IgD-negative memory B cell (primary cell): Measurements from ENCODE around the gene U2SURP. TPM values are rescaled to one million over a fixed set of nuclear protein-coding genes. Genes with fewer than 3 reads are reported as not detected.
"Not testable (repeated sequence)": the region's sequence is repeated elsewhere in the genome, so short reads cannot be mapped to it uniquely, and the experiment has no call there.

ENCODE experiments used
- H3K27ac Mint-ChIP-seq, 3 donors: one replicate each; pipeline ENCODE4 v1.8.0; 2020 to 2022; ENCODE audit warnings: mild to moderate bottlenecking in 3 of 3, mixed read lengths in 3 of 3, moderate library complexity in 1 of 3
- H3K27me3 Mint-ChIP-seq: one replicate; pipeline ENCODE4 v1.8.0; 2021; ENCODE audit warnings: mixed read lengths
- H3K36me3 Mint-ChIP-seq: one replicate; pipeline ENCODE4 v1.8.0; 2020; ENCODE audit warnings: mild to moderate bottlenecking, mixed read lengths
- H3K4me1 Mint-ChIP-seq, 3 donors: one replicate each; pipeline ENCODE4 v1.8.0; 2020 to 2022; ENCODE audit warnings: mixed read lengths in 3 of 3, mild to moderate bottlenecking in 1 of 3
- H3K4me3 Mint-ChIP-seq, 4 donors: one replicate each; pipeline ENCODE4 v1.8.0; 2020 to 2022; ENCODE audit warnings: mild to moderate bottlenecking in 4 of 4, mixed read lengths in 4 of 4, moderate library complexity in 3 of 4
- H3K9me3 Mint-ChIP-seq, 3 donors: one replicate each; pipeline ENCODE4 v1.8.0; 2020 to 2021; ENCODE audit warnings: mixed read lengths in 3 of 3, mild to moderate bottlenecking in 1 of 3
- polyA plus RNA-seq: library from polyadenylated mRNA; unstranded; fragments of 300-500 nt; fragmentation: Illumina TruSeq; gene quantifications from one replicate; pipeline ENCODE4 v1.2.3, GENCODE V29; 2021

The U2SURP gene
- polyA plus RNA-seq, 1 donor from 2014 or later, result 114 TPM

- not testable (repeated sequence) for H3K36me3 Mint-ChIP-seq, H3K9me3 Mint-ChIP-seq, H3K27me3 Mint-ChIP-seq, H3K27ac Mint-ChIP-seq, H3K4me1 Mint-ChIP-seq, H3K4me3 Mint-ChIP-seq
These were observed 13.1 kb upstream of the U2SURP start for GRCh38 chr3:142988221-142988620.

- H3K36me3 Mint-ChIP-seq, H3K4me3 Mint-ChIP-seq, H3K9me3 Mint-ChIP-seq, H3K4me1 Mint-ChIP-seq, H3K27me3 Mint-ChIP-seq, H3K27ac Mint-ChIP-seq: not testable (repeated sequence)
These were observed 12.5 kb upstream of the U2SURP start for GRCh38 chr3:142988826-142989225.

- H3K4me3 Mint-ChIP-seq, result no peak overlapping the region
- peaks cover 6 to 10% (median 8%) of the 10 kb centered on the region in 3 donors for H3K4me1 Mint-ChIP-seq
- no peaks in the 10 kb centered on the region for H3K36me3 Mint-ChIP-seq
- H3K27me3 Mint-ChIP-seq, result no peaks in the 10 kb centered on the region
- no peak overlapping the region for H3K27ac Mint-ChIP-seq
- no peaks in the 10 kb centered on the region for H3K9me3 Mint-ChIP-seq
These were observed 10.6 kb upstream of the U2SURP start for GRCh38 chr3:142990721-142991120.

- Mint-ChIP-seq H3K27me3 (no peaks in the 10 kb centered on the region), H3K27ac (no peak overlapping the region), H3K4me1 (peaks cover 6 to 9% (median 8%) of the 10 kb centered on the region in 3 donors)
These were observed 9.0 kb upstream of the U2SURP start for GRCh38 chr3:142992323-142992722.

GRCh38 chr3:142993958-142994442 is 7.4 kb upstream of the U2SURP start:
- Mint-ChIP-seq H3K27me3 (peaks cover 2% of the 10 kb centered on the region), H3K4me1 (peaks cover 6 to 9% (median 8%) of the 10 kb centered on the region in 3 donors), H3K4me3 (peak overlapping the region in 1 of 4 donors; percentile 9), H3K27ac (no peak overlapping the region), H3K9me3 (no peaks in the 10 kb centered on the region), H3K36me3 (no peaks in the 10 kb centered on the region)

More at GRCh38 chr3:142992323-142992722, 9.0 kb upstream of the U2SURP start:
- Mint-ChIP-seq H3K4me3 (no peak overlapping the region), H3K9me3 (no peaks in the 10 kb centered on the region), H3K36me3 (no peaks in the 10 kb centered on the region)

GRCh38 chr3:142997330-142997729 is 4.0 kb upstream of the U2SURP start:
- Mint-ChIP-seq H3K4me1 (peaks cover 14 to 21% (median 18%) of the 10 kb centered on the region in 3 donors), H3K27ac (no peak overlapping the region), H3K36me3 (no peaks in the 10 kb centered on the region), H3K9me3 (no peaks in the 10 kb centered on the region), H3K27me3 (peaks cover 2% of the 10 kb centered on the region), H3K4me3 (no peak overlapping the region)

- peaks cover 2% of the 10 kb centered on the region for H3K27me3 Mint-ChIP-seq
- H3K27ac Mint-ChIP-seq, result peak overlapping the region in 1 of 3 donors; percentile 16
- H3K4me1 Mint-ChIP-seq, result peaks cover 21 to 29% (median 26%) of the 10 kb centered on the region in 3 donors
- peak overlapping the region in 1 of 4 donors; percentile 31 for H3K4me3 Mint-ChIP-seq
- no peaks in the 10 kb centered on the region for H3K36me3 Mint-ChIP-seq
- H3K9me3 Mint-ChIP-seq, result no peaks in the 10 kb centered on the region
These were observed 2.9 kb upstream of the U2SURP start for GRCh38 chr3:142998439-142998838.

- peak overlapping the region in 3 of 4 donors; percentile 21 to 99 (median 93) for H3K4me3 Mint-ChIP-seq
These were observed 1.5 kb upstream of the U2SURP start for GRCh38 chr3:142999881-143000280.

GRCh38 chr3:143000528-143000927 is 842 bp upstream of the U2SURP start:
- H3K9me3 Mint-ChIP-seq, result no peaks in the 10 kb centered on the region
- H3K4me3 Mint-ChIP-seq, result peak overlapping the region; percentile 93 to 99 (median 98)
- H3K4me1 Mint-ChIP-seq, result peaks cover 16 to 29% (median 20%) of the 10 kb centered on the region in 3 donors
- peaks cover 2% of the 10 kb centered on the region for H3K27me3 Mint-ChIP-seq
- H3K36me3 Mint-ChIP-seq, result no peaks in the 10 kb centered on the region
- H3K27ac Mint-ChIP-seq, result peak overlapping the region; percentile 90 to 100 (median 99)

More at GRCh38 chr3:142999881-143000280, 1.5 kb upstream of the U2SURP start:
- H3K9me3 Mint-ChIP-seq, result no peaks in the 10 kb centered on the region
- no peaks in the 10 kb centered on the region for H3K36me3 Mint-ChIP-seq
- H3K27ac Mint-ChIP-seq, result no peak overlapping the region
- peaks cover 2% of the 10 kb centered on the region for H3K27me3 Mint-ChIP-seq
- peaks cover 15 to 28% (median 20%) of the 10 kb centered on the region in 3 donors for H3K4me1 Mint-ChIP-seq

- Mint-ChIP-seq H3K9me3 (no peaks in the 10 kb centered on the region), H3K36me3 (no peaks in the 10 kb centered on the region), H3K27me3 (peaks cover 2% of the 10 kb centered on the region), H3K4me3 (peak overlapping the region; percentile 93 to 99 (median 98)), H3K4me1 (peaks cover 19 to 34% (median 20%) of the 10 kb centered on the region in 3 donors), H3K27ac (peak overlapping the region; percentile 90 to 100 (median 99))
These were observed 369 bp upstream of the U2SURP start for GRCh38 chr3:143001034-143001368.

GRCh38 chr3:143002083-143002712 is 828 bp downstream of the U2SURP start:
- Mint-ChIP-seq H3K27ac (peak overlapping the region; percentile 90 to 100 (median 99)), H3K27me3 (peaks cover 2% of the 10 kb centered on the region), H3K9me3 (no peaks in the 10 kb centered on the region), H3K4me3 (peak overlapping the region; percentile 93 to 99 (median 98)), H3K36me3 (no peaks in the 10 kb centered on the region), H3K4me1 (peaks cover 24 to 45% (median 31%) of the 10 kb centered on the region in 3 donors)

- Mint-ChIP-seq H3K36me3 (no peaks in the 10 kb centered on the region), H3K27ac (peak overlapping the region in 2 of 3 donors; percentile 90 to 100), H3K4me1 (peaks cover 26 to 48% (median 34%) of the 10 kb centered on the region in 3 donors), H3K27me3 (no peaks in the 10 kb centered on the region), H3K9me3 (no peaks in the 10 kb centered on the region), H3K4me3 (peak overlapping the region; percentile 93 to 99 (median 98))
These were observed 1.4 kb downstream of the U2SURP start for GRCh38 chr3:143002727-143003126.

GRCh38 chr3:143004823-143005222 is 3.5 kb downstream of the U2SURP start:
- Mint-ChIP-seq H3K27ac (peak overlapping the region in 1 of 3 donors; percentile 11), H3K27me3 (no peaks in the 10 kb centered on the region), H3K4me1 (peaks cover 35 to 61% (median 45%) of the 10 kb centered on the region in 3 donors), H3K36me3 (no peaks in the 10 kb centered on the region), H3K4me3 (peak overlapping the region in 1 of 4 donors; percentile 42), H3K9me3 (no peaks in the 10 kb centered on the region)

- Mint-ChIP-seq H3K27me3 (no peaks in the 10 kb centered on the region), H3K4me1 (peaks cover 38 to 60% (median 40%) of the 10 kb centered on the region in 3 donors), H3K9me3 (no peaks in the 10 kb centered on the region), H3K36me3 (no peaks in the 10 kb centered on the region), H3K27ac (no peak overlapping the region), H3K4me3 (no peak overlapping the region)
These were observed 8.7 kb downstream of the U2SURP start for GRCh38 chr3:143010024-143010423.

- H3K36me3 Mint-ChIP-seq, result peaks cover 2% of the 10 kb centered on the region
- no peak overlapping the region for H3K4me3 Mint-ChIP-seq
- peaks cover 31 to 48% (median 34%) of the 10 kb centered on the region in 3 donors for H3K4me1 Mint-ChIP-seq
- H3K27ac Mint-ChIP-seq, result no peak overlapping the region
- no peaks in the 10 kb centered on the region for H3K27me3 Mint-ChIP-seq
- no peaks in the 10 kb centered on the region for H3K9me3 Mint-ChIP-seq
These were observed 10.3 kb downstream of the U2SURP start for GRCh38 chr3:143011705-143012104.

- peaks cover 7% of the 10 kb centered on the region for H3K36me3 Mint-ChIP-seq
- no peaks in the 10 kb centered on the region for H3K27me3 Mint-ChIP-seq
- H3K4me1 Mint-ChIP-seq, result peaks cover 15 to 26% (median 19%) of the 10 kb centered on the region in 3 donors
- no peak overlapping the region for H3K4me3 Mint-ChIP-seq
- peak overlapping the region in 1 of 3 donors; percentile 16 for H3K27ac Mint-ChIP-seq
- H3K9me3 Mint-ChIP-seq, result no peaks in the 10 kb centered on the region
These were observed 13.6 kb downstream of the U2SURP start for GRCh38 chr3:143014921-143015320.
